PC-3 (cell line): ENCODE data around the gene ZNF283. TPM values are rescaled to one million over a fixed set of nuclear protein-coding genes. Genes with fewer than 3 reads are reported as not detected.
"Not testable (repeated sequence)": the region's sequence is repeated elsewhere in the genome, so short reads cannot be mapped to it uniquely, and the experiment has no call there.

Experiments used
- ATAC-seq: fragments of 200-7000 bp; cut with Tn5 transposase; 2 replicates; pipeline ENCODE4 v1.9.1; 2020; ENCODE audit warnings: mild to moderate bottlenecking, moderate library complexity
- BruUV-seq: library from RNA; stranded (reverse); fragments of 400-500 nt; replicated peaks from 2 replicates; lab custom pipeline; 2021; lab: Mats Ljungman, UMichigan
- CTCF ChIA-PET: fragments of 300-600 bp; sonication (Branson Sonifier 250); formaldehyde crosslinking; loops from one replicate; lab custom pipeline; 2022; ENCODE audit warnings: antibody characterized with exemption; lab: Charles Lee
- POLR2A ChIA-PET: fragments of 300-600 bp; sonication (Branson Sonifier 250); formaldehyde crosslinking; loops from one replicate; lab custom pipeline; 2022; ENCODE audit warnings: antibody characterized with exemption; ENCODE audit not compliant: unreplicated experiment; lab: Charles Lee
- DNase-seq: peaks from one replicate; pipeline ENCODE4 v3.0.0-alpha.2; 2015
- H2AFZ ChIP-seq: fragments of 300-600 bp; sonication (generic); 2 replicates; pipeline ENCODE4 v1.6.0; 2016; ENCODE audit warnings: antibody characterized with exemption, low read length
- H3F3A ChIP-seq: fragments of 300-600 bp; sonication (generic); one replicate; pipeline ENCODE4 v1.6.0; 2017; ENCODE audit warnings: antibody characterized with exemption, low read length, control low read depth, mild to moderate bottlenecking; ENCODE audit not compliant: unreplicated experiment
- H3K27ac ChIP-seq: fragments of 300-600 bp; sonication (generic); 2 replicates; pipeline ENCODE4 v1.5.1; 2016; ENCODE audit warnings: mild to moderate bottlenecking, low read length
- H3K27me3 ChIP-seq: fragments of 300-600 bp; sonication (generic); 2 replicates; pipeline ENCODE4 v1.6.1; 2016; ENCODE audit warnings: low read length, mixed read lengths
- H3K36me3 ChIP-seq: fragments of 300-600 bp; sonication (generic); 2 replicates; pipeline ENCODE4 v1.6.1; 2016; ENCODE audit warnings: low read depth, mixed run types, low read length, mixed read lengths
- H3K4me1 ChIP-seq: fragments of 300-600 bp; sonication (generic); 2 replicates; pipeline ENCODE4 v1.5.1; 2016; ENCODE audit warnings: low read length; ENCODE audit not compliant: insufficient read depth
- H3K4me2 ChIP-seq: fragments of 300-600 bp; sonication (generic); 2 replicates; pipeline ENCODE4 v1.6.0; 2016; ENCODE audit warnings: low read length
- H3K4me3 ChIP-seq: fragments of 300-600 bp; sonication (generic); 2 replicates; pipeline ENCODE4 v1.5.1; 2016; ENCODE audit warnings: mild to moderate bottlenecking, low read length, mixed read lengths
- H3K79me2 ChIP-seq: fragments of 300-600 bp; sonication (generic); 2 replicates; pipeline ENCODE4 v1.6.1; 2017; ENCODE audit warnings: low read length, mixed read lengths
- H3K9ac ChIP-seq: fragments of 300-600 bp; sonication (generic); 2 replicates; pipeline ENCODE4 v1.6.0; 2016; ENCODE audit warnings: mild to moderate bottlenecking, low read length
- H3K9me2 ChIP-seq: fragments of 300-600 bp; sonication (generic); replicated peaks from 2 replicates; pipeline ENCODE4 v1.6.1; 2016; ENCODE audit warnings: mixed run types, low read length, mixed read lengths
- H3K9me3 ChIP-seq: fragments of 300-600 bp; sonication (generic); 2 replicates; pipeline ENCODE4 v1.6.1; 2016; ENCODE audit warnings: low read length, mixed read lengths
- H4K20me1 ChIP-seq: fragments of 300-600 bp; sonication (generic); 2 replicates; pipeline ENCODE4 v1.6.1; 2016; ENCODE audit warnings: low read length, mixed read lengths
- EZH2 ChIP-seq: fragments of 300-600 bp; sonication (generic); IDR thresholded peaks from one replicate; pipeline ENCODE4 v1.6.1; 2017; ENCODE audit warnings: antibody characterized with exemption, mild to moderate bottlenecking, low read length; ENCODE audit not compliant: unreplicated experiment
- EZH2phosphoT487 ChIP-seq: fragments of 300-600 bp; sonication (generic); IDR thresholded peaks from 2 replicates; pipeline ENCODE4 v1.6.1; 2018; ENCODE audit warnings: mild to moderate bottlenecking, antibody characterized with exemption, low read length, borderline replicate concordance
- intact Hi-C: fragments of 100-400 bp; cut with micrococcal nuclease; formaldehyde crosslinking; loops from 2 replicates; pipeline ENCODE4 v1.9.0; 2023
- total RNA-seq: library from RNA; depleted of rRNA; stranded (reverse); fragments of >200 nt; gene quantifications from 2 replicates; pipeline ENCODE4 v1.2.3, GENCODE V29; 2014
- TF ChIP-seq, protein P1 (sequence below): fragments of 300-600 bp; sonication (generic); conservative IDR thresholded peaks from 2 replicates; pipeline ENCODE4 v1.5.1; 2017; ENCODE audit warnings: antibody characterized with exemption, low read depth, mild to moderate bottlenecking, low read length

The ZNF283 gene
- total RNA-seq, 1 experiment from 2014 or later = 3.0 TPM

DNA sequence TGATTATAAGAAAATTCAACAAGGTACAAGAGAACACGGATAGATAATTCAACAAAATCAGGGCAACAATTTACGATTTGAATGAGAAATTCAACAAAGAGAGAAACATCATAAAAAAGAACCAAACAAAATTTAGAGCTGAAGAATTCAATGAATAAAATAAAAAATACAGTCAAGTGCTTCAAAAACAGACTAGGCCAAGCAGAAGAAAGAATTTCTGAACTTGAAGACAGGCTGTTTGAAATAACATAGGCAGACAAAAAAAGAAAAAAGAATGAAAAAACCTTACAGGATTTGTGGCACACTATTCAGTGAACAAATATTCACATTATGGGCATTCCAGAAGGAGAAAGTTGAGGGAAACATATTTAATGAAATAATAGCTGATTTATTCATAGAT, 31.1 kb downstream of the ZNF283 start:
- intact Hi-C loops = no loop called here
- H3F3A ChIP-seq = no peaks in the 10 kb centered on the region
- no peaks in the 10 kb centered on the region for H3K27me3 ChIP-seq
- ATAC-seq (no peak), DNase-seq (no peak)
- no peaks in the 10 kb centered on the region for H4K20me1 ChIP-seq
- H3K9me2 ChIP-seq = no peaks in the 10 kb centered on the region
- H2AFZ ChIP-seq = no peak overlapping the region
- ChIA-PET POLR2A (no interaction called here), CTCF (no interaction called here)
- no peak overlapping the region for H3K27ac ChIP-seq
- H3K36me3 ChIP-seq = peaks cover 3% of the 10 kb centered on the region; the same call in 1 of the 2 replicates
- TF ChIP-seq, protein P1, sequence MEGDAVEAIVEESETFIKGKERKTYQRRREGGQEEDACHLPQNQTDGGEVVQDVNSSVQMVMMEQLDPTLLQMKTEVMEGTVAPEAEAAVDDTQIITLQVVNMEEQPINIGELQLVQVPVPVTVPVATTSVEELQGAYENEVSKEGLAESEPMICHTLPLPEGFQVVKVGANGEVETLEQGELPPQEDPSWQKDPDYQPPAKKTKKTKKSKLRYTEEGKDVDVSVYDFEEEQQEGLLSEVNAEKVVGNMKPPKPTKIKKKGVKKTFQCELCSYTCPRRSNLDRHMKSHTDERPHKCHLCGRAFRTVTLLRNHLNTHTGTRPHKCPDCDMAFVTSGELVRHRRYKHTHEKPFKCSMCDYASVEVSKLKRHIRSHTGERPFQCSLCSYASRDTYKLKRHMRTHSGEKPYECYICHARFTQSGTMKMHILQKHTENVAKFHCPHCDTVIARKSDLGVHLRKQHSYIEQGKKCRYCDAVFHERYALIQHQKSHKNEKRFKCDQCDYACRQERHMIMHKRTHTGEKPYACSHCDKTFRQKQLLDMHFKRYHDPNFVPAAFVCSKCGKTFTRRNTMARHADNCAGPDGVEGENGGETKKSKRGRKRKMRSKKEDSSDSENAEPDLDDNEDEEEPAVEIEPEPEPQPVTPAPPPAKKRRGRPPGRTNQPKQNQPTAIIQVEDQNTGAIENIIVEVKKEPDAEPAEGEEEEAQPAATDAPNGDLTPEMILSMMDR = no peak
- TF ChIP-seq EZH2 (no peak), EZH2phosphoT487 (no peak)
- H3K9ac ChIP-seq = no peak overlapping the region
- no peak overlapping the region for H3K4me3 ChIP-seq
- H3K4me1 ChIP-seq = no peaks in the 10 kb centered on the region
- no TSS peak for BruUV-seq
- no peaks in the 10 kb centered on the region for H3K79me2 ChIP-seq
- no peak overlapping the region for H3K4me2 ChIP-seq
- peaks cover 31% of the 10 kb centered on the region for H3K9me3 ChIP-seq

DNA sequence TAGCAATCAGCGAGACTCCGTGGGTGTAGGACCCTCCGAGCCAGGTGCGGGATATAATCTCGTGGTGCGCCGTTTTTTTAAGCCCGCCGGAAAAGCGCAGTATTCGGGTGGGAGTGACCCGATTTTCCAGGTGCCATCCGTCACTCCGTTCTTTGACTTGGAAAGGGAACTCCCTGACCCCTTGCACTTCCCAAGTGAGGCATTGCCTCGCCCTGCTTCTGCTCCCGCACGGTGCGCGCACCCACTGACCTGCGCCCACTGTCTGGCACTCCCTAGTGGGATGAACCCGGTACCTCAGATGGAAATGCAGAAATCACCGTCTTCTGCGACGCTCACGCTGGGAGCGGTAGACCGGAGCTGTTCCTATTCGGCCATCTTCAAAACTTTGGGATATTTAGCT, 39.8 kb downstream of the ZNF283 start:
- CTCF ChIA-PET, ATAC-seq, H3K9me3 ChIP-seq, BruUV-seq, H3K27me3 ChIP-seq, H3K27ac ChIP-seq, H2AFZ ChIP-seq, DNase-seq, H3K4me3 ChIP-seq, H3K79me2 ChIP-seq, H3K9ac ChIP-seq, H3F3A ChIP-seq, H3K9me2 ChIP-seq, H3K4me1 ChIP-seq, POLR2A ChIA-PET, H3K4me2 ChIP-seq, intact Hi-C loops, H4K20me1 ChIP-seq, H3K36me3 ChIP-seq: not testable (repeated sequence)

DNA sequence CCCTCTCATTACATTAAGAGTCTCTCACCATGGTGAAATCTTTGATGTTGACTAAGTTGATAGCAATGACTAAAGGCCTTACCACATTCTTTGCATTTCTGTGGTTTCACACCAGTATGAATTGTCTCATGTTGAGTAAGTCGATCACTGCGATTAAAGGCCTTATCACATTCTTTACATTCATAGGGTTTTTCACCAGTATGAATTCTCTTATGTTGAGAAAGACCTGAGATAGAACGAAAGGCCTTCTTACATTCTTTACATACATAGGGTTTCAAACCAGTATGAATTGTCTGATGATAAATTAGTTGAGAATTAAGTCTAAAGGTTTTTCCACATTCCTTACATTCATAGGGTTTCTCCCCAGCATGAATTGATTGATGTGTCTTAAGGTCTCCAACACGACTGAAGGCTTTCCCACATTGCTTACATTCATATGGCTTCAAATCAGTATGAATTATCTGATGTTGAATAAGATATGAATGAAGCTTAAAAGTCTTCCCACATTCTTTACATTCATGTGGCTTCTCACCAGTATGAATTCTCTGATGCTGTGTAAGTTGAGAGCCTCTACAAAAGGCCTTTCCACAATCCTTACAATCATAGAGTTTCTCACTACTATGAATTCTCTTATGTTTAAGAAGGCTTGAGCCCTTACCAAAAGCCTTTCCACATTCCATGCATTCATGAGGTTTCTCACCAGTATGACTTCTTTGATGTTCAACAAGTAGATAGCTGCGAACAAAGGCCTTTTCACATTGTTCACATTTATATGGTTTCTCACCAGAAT, 45.6 kb downstream of the ZNF283 start:
- Histone ChIP-seq H3F3A (no peaks in the 10 kb centered on the region), H3K9me2 (no peaks in the 10 kb centered on the region), H3K9me3 (peaks cover 42% of the 10 kb centered on the region), H4K20me1 (no peaks in the 10 kb centered on the region), H3K79me2 (no peaks in the 10 kb centered on the region), H3K36me3 (peaks cover 12% of the 10 kb centered on the region; the same call in 1 of the 2 replicates), H3K4me1 (no peaks in the 10 kb centered on the region), H3K4me3 (no peak overlapping the region), H3K4me2 (no peak overlapping the region), H3K9ac (no peak overlapping the region), H2AFZ (no peak overlapping the region), H3K27me3 (no peaks in the 10 kb centered on the region), H3K27ac (no peak overlapping the region)
- BruUV-seq = no TSS peak
- TF ChIP-seq EZH2 (no peak), EZH2phosphoT487 (no peak)
- TF ChIP-seq, protein P1 = no peak
- DNase-seq = peak; percentile 12
- ChIA-PET CTCF (no interaction called here), POLR2A (no interaction called here)
- intact Hi-C loops = no loop called here
- no peak for ATAC-seq
